NCI-H2227 (cell line): Measurements from ENCODE around the gene JAK1.

Experiments used
- DNase-seq: peaks from one replicate; lab custom pipeline; 2025; ENCODE audit not compliant: unreplicated experiment; lab: John Stamatoyannopoulos, UW

The JAK1 gene

DNA sequence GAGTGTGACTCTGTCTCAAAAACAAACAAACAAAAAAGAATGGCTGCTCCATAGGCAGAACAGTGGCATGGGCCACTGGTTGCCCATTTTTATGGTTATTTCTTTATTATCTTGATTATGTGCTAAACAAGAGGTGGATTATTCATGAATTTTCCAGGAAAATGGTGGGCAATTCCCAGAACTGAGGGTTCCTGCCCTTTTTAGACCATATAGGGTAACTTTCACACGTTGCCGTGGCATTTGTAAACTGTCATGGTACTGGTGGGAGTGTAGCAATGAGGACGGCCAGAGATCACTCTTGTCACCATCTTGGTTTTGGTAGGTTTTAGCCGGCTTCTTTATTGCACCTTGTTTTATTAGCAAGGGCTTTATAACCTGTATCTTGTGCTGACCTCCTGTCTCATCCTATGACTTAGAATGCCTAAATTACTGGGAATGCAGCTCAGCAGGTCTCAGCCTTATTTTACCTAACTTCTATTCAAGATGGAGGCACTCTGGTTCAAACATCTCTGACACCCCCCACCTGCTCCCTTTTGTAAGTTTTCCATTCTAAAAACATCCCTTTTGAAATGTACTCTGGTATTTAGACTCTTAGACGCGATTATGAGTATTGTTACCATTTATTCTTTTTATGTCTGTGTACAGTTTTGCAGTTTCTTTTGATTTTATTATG lies 164.4 kb downstream of the JAK1 start:
- DNase-seq, result no peak

DNA sequence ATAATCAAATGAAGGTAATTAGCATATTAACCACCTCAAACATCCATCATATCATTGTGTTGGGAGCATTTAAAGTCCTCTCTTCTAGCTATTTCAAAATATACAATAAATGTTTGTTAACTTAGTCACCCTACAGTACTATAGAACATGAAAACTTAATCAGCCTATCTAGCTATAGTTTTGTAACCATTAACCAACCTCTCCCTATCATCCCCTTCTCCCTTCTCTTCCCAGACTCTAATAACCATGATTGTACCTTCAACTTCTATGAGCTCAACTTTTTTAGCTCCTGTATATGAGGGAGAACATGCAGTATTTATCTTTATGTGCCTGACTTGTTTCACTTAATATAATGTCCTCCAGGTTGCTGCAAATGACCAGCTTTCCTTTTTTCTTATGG lies 167.5 kb downstream of the JAK1 start:
- DNase-seq, result no peak

DNA sequence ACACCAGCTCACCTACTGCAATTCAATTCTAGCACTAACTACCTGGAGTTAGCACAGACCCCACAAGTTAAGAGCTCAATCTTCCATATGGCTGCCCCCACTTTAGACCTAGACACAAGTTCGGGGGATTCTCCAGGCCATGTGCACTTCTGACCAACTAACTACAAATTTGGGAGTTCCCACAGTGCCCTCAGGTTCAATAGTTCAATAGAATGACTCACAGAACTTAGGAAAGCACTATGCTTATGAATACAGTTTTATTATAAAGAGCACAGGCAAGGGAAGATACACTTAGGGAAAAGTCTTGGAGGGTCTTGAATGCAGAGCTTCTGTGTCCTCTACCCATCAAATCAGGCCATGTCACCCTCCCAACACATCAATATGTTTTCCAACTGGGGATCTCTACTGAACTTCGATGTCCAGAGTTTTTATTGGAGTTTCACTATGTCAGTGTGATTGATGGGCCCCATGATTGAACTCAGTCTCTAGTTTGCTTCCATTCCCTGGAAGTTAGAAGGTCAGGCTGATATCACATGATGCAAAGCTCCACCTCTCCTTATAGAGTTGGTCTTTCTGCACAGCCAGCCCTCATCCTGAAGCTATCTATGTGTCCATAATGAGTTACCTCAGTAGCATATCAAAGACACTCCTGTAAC lies 175.4 kb downstream of the JAK1 start:
- DNase-seq, result no peak
